Testis (tissue), 3 donors: ENCODE measurements around the gene CEP295NL. TPM values are rescaled to one million over a fixed set of nuclear protein-coding genes. Genes with fewer than 3 reads are reported as not detected.
A peak's percentile ranks its signal among the peaks of the same experiment; 100 is the strongest.

ENCODE experiments used
- DNase-seq: peaks from one replicate; pipeline ENCODE4 v3.0.0-alpha.2; 2019
- H3K27ac ChIP-seq, 2 donors: fragments of 200-600 bp; sonication (generic); one replicate each; pipeline ENCODE4 v1.5.1; 2019
- H3K27me3 ChIP-seq: fragments of 200-600 bp; sonication (generic); one replicate; pipeline ENCODE4 v1.5.1; 2019
- H3K36me3 ChIP-seq: fragments of 200-600 bp; sonication (generic); one replicate; pipeline ENCODE4 v1.5.1; 2017; ENCODE audit warnings: low read depth; ENCODE audit errors: missing control alignments
- H3K4me1 ChIP-seq: fragments of 200-600 bp; sonication (generic); one replicate; pipeline ENCODE4 v1.5.1; 2019
- H3K4me3 ChIP-seq, 2 donors: fragments of 200-600 bp; sonication (generic); one replicate each; pipeline ENCODE4 v1.5.1; 2017 to 2019
- H3K9me3 ChIP-seq: fragments of 200-600 bp; sonication (generic); one replicate; pipeline ENCODE4 v1.5.1; 2017
- POLR2A ChIP-seq: fragments of 450-650 bp; IDR thresholded peaks from one replicate; pipeline ENCODE4 v1.6.1; 2017; ENCODE audit warnings: antibody characterized with exemption, mild to moderate bottlenecking, moderate library complexity
- WGBS, 2 donors: methylation state at CpG; one replicate each; pipeline ENCODE4 v1.1.5; 2018; 5-methylcytosine and 5-hydroxymethylcytosine counted together
- intact Hi-C: fragments of 100-400 bp; cut with DNase I; formaldehyde crosslinking; loops from one replicate; pipeline ENCODE4 v1.15.1; 2023; ENCODE audit warnings: low total_unique reads
- polyA plus RNA-seq: library from polyadenylated mRNA; stranded (reverse); fragments of 350-450 nt; fragmentation: Illumina TruSeq; extraction: RNeasy Lipid Tissue Mini Kit (QIAGEN cat#74804); gene quantifications from one replicate; pipeline ENCODE4 v1.2.3, GENCODE V29; 2014; ENCODE audit warnings: low read depth, low replicate concordance; ENCODE audit not compliant: insufficient read depth
- total RNA-seq, 2 donors: library from RNA; depleted of rRNA; stranded (reverse); fragments of >200 nt; gene quantifications; one replicate each; pipeline ENCODE4 v1.2.3, GENCODE V29; 2016
- TF ChIP-seq, protein P1 (sequence below), 3 experiments: fragments of 450-650 bp in 2 of 3; fragments of 200-600 bp in 1 of 3; sonication (generic) in 1 of 3; IDR thresholded peaks; one replicate each; pipeline ENCODE4 v1.5.1; 2016 to 2019; ENCODE audit warnings: antibody characterized with exemption in 3 of 3, mild to moderate bottlenecking in 2 of 3, moderate library complexity in 1 of 3

The CEP295NL gene
- total and polyA plus RNA-seq, 3 donors from 2014 or later = 32.3 to 100 (median 77.1) TPM

DNA sequence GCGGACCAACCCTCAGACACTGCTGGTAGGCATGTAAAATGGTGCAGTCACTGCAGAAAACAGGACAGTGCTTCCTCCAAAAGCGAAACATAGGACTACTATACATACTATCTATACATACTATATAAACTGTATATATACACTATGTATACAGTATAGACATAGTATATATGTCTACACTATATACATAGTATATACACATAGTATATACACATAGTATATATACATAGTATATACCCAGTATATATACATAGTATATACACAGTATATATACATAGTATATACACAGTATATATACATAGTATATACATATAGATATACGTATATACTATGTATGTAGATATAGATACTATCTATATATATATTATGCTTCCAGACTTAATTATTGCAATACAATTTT lies 55.9 kb downstream of the CEP295NL start:
- 82 to 89% methylated on average over 3 of the region's 3 CpGs for WGBS, 2 donors
- intact Hi-C loops = no loop called here
- H3K4me3 ChIP-seq = no peak overlapping the region
- H3K27me3 ChIP-seq = no peaks in the 10 kb centered on the region
- H3K4me1 ChIP-seq = no peaks in the 10 kb centered on the region
- TF ChIP-seq, protein P1, sequence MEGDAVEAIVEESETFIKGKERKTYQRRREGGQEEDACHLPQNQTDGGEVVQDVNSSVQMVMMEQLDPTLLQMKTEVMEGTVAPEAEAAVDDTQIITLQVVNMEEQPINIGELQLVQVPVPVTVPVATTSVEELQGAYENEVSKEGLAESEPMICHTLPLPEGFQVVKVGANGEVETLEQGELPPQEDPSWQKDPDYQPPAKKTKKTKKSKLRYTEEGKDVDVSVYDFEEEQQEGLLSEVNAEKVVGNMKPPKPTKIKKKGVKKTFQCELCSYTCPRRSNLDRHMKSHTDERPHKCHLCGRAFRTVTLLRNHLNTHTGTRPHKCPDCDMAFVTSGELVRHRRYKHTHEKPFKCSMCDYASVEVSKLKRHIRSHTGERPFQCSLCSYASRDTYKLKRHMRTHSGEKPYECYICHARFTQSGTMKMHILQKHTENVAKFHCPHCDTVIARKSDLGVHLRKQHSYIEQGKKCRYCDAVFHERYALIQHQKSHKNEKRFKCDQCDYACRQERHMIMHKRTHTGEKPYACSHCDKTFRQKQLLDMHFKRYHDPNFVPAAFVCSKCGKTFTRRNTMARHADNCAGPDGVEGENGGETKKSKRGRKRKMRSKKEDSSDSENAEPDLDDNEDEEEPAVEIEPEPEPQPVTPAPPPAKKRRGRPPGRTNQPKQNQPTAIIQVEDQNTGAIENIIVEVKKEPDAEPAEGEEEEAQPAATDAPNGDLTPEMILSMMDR (IDR thresholded peaks at IDR 0.05) = no peak
- no peak for TF ChIP-seq POLR2A
- no peaks in the 10 kb centered on the region for H3K36me3 ChIP-seq
- DNase-seq = no peak
- no peaks in the 10 kb centered on the region for H3K9me3 ChIP-seq
- no peak overlapping the region for H3K27ac ChIP-seq

DNA sequence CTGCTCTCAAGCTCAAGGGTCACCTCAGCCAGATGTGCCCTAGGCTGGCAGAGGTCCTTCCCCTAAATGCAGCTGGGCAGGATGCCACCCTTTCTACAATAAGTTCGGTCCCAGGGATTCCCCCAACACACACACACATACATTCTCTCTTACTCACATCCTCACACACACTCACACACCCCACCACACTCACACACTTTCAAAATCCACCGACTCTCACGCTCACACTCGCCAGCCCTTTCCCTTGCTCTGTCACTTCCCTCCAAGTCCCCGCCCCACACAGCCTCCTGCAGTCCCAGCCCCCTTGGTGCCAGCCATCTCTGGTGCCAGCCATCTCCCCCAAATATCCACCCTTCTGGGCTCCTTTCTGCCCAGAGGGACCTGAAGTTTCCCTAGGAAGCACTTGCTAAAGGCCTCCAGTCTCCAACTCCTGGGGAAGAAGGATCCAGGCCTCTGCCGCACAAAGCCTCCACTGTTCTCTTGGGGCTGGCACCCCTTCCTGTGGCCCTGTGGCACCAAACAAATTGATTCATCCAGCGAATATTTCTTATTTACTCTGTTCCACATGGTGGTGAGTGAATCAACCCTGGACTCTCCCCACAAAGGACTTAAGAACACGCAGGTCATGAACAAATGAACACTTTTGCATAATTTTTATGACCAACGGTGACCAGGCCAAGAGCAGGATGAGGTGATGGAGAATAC lies 58.5 kb downstream of the CEP295NL start:
- H3K4me3 ChIP-seq = no peak overlapping the region
- no peaks in the 10 kb centered on the region for H3K9me3 ChIP-seq
- peaks cover 4% of the 10 kb centered on the region for H3K4me1 ChIP-seq
- no peaks in the 10 kb centered on the region for H3K27me3 ChIP-seq
- TF ChIP-seq, protein P1 (IDR thresholded peaks at IDR 0.05) = no peak
- TF ChIP-seq POLR2A = no peak
- no peaks in the 10 kb centered on the region for H3K36me3 ChIP-seq
- DNase-seq = no peak
- intact Hi-C loops = no loop called here
- no peak overlapping the region for H3K27ac ChIP-seq
- 80 to 87% methylated on average over 9 of the region's 9 CpGs for WGBS, 2 donors

DNA sequence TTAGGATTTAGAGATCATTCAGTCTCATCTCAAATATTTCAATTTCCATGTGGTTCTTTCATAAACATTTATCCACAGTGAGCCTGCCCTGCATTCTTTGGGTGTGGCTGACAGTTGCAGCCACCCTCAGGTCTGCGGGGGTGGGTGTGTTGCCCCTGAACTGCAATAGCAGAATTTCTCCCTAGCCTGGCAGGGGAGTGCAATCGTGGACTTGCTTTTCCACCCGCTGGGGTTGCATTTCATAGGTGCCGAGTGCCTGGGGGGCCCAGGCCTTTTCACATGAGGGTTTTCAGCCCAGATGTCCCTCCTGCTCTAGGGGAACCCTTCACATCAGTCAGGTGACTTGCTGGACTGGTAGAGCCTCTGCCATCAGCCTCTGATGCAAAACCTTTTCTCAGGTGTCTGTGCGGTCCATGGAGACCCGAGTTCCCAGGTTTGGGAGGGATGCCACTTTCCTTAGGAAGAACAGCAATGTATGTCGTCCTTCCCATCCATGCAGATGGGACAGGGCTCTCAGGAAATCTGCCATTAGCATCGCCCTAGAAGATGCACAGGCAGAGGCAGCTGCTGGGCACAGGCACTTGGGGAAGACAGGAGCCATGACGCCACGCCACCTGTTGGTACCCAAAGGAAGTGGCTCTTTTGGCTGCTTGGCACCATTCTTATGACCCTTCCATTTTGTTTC lies 60.0 kb downstream of the CEP295NL start:
- Histone ChIP-seq H3K4me3 (no peak overlapping the region), H3K4me1 (peaks cover 14% of the 10 kb centered on the region), H3K36me3 (no peaks in the 10 kb centered on the region), H3K27ac (no peak overlapping the region), H3K27me3 (no peaks in the 10 kb centered on the region), H3K9me3 (no peaks in the 10 kb centered on the region)
- intact Hi-C loops = no loop called here
- 76 to 87% methylated on average over 6 to 10 of the region's 10 CpGs for WGBS, 2 donors
- TF ChIP-seq POLR2A = no peak
- TF ChIP-seq, protein P1 (IDR thresholded peaks at IDR 0.05) = peak in 1 of 3 experiments; percentile 18
- DNase-seq = no peak

DNA sequence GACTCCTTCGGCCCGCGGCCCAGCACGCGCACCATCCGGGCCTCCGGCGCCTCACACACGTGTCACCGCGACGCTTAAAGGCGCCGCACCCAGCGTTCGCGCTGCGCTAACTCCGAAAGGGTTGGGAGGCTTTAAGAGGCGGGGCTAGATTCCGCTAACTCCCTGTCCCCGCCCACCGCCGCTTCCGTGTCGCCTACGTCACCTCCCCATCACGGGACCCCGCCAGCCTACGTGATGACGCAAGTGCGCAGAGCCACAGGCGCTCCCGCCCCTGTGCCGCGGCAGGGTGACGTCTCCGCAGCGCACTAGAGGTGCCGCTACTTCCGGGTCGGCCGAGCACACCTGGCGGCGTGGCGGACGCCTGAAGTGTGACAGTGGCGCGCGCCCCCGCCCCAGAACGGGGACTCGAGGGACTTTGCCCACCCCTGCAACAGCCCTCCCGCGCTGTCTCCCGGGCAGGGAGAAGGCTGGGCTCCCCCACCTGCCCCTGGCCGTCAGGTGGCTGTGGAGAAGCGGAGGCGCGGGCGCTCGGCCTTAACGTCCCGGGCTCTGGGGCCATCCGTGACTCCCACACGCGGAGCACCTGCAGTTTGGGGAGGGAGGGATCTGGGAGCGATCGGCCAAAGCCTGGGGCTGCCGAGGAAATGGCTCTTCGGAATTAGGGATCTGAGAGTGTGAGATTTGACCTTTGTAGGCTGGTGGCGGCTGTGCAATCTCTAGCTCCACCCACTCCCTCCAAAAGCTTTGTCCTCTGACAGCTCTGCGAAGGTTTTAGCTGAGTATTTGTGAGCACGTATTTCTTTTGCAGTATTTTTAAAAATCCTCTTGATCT lies 62.0 kb downstream of the CEP295NL start, which contains the start of gene USP36:
USP36 (minus strand) TSS at position 35 of the 832 bp plus-strand sequence. CDS start 4,451 bp downstream, outside the sequence.
- intact Hi-C loops = no loop called here
- Histone ChIP-seq H3K4me1 (peaks cover 14% of the 10 kb centered on the region), H3K27ac (peak within 1 kb of the TSS; percentile 98 to 99), H3K9me3 (no peaks in the 10 kb centered on the region), H3K4me3 (peak within 1 kb of the TSS; percentile 97 to 98), H3K27me3 (no peaks in the 10 kb centered on the region), H3K36me3 (no peaks in the 10 kb centered on the region)
- peak; percentile 100 for DNase-seq
- TF ChIP-seq POLR2A = no peak
- TF ChIP-seq, protein P1 (IDR thresholded peaks at IDR 0.05) = peak in 2 of 3 experiments; percentile 41 to 48
- WGBS, 2 donors = 0 to 1% methylated on average over 14 to 72 of the region's 74 CpGs

Other genes starting within 250 kb of the CEP295NL start
- 10 to 100 TPM; 42.2 to 47.9 TPM for gene CYTH1, start 120.9 kb downstream of the CEP295NL start, total RNA-seq
- 40.8 TPM for gene CYTH1, start 120.9 kb downstream of the CEP295NL start, polyA plus RNA-seq
- gene USP36, start 62.4 kb downstream of the CEP295NL start, total RNA-seq = 10 to 100 TPM; 77.5 to 79.8 TPM
- gene USP36, start 62.4 kb downstream of the CEP295NL start, polyA plus RNA-seq = 32.8 TPM
- gene TIMP2, start 22.2 kb upstream of the CEP295NL start, total RNA-seq = 100 to 1,000 TPM; 262 to 482 TPM
- 465 TPM for gene TIMP2, start 22.2 kb upstream of the CEP295NL start, polyA plus RNA-seq
- gene LGALS3BP, start 76.7 kb upstream of the CEP295NL start, total RNA-seq = 100 to 1,000 TPM; 498 to 845 TPM
- gene LGALS3BP, start 76.7 kb upstream of the CEP295NL start, polyA plus RNA-seq = 328 TPM
- gene CANT1, start 106.6 kb upstream of the CEP295NL start, total RNA-seq = 10 to 100 TPM; 60.6 to 64.1 TPM
- 80.5 TPM for gene CANT1, start 106.6 kb upstream of the CEP295NL start, polyA plus RNA-seq
- gene C1QTNF1, start 121.0 kb upstream of the CEP295NL start, total RNA-seq = 1 to 10 TPM; 9.1 to 9.8 TPM
- gene C1QTNF1, start 121.0 kb upstream of the CEP295NL start, polyA plus RNA-seq = 22.5 TPM
- 10 to 100 TPM; 34.9 to 48.5 TPM for gene ENGASE, start 171.6 kb upstream of the CEP295NL start, total RNA-seq
- gene ENGASE, start 171.6 kb upstream of the CEP295NL start, polyA plus RNA-seq = 20.3 TPM